Smooth muscle cell (in vitro differentiated cells): ENCODE measurements around the gene ALDH3A1. TPM values are rescaled to one million over a fixed set of nuclear protein-coding genes. Genes with fewer than 3 reads are reported as not detected.

Source experiments
- DNase-seq: peaks from one replicate; lab custom pipeline; 2025; ENCODE audit not compliant: unreplicated experiment; lab: John Stamatoyannopoulos, UW
- H2AFZ ChIP-seq: fragments of 200-600 bp; sonication (generic); 2 replicates; pipeline ENCODE4 v1.6.0; 2016; ENCODE audit warnings: antibody characterized with exemption, low read depth, mild to moderate bottlenecking
- H3F3A ChIP-seq: fragments of 200-600 bp; sonication (generic); 2 replicates; pipeline ENCODE4 v1.6.0; 2017; ENCODE audit warnings: antibody characterized with exemption, low read depth
- H3K27ac ChIP-seq: fragments of 200-600 bp; sonication (generic); 2 replicates; pipeline ENCODE4 v1.5.1; 2016; ENCODE audit warnings: low read depth, mild to moderate bottlenecking
- H3K27me3 ChIP-seq: fragments of 200-600 bp; sonication (generic); 2 replicates; pipeline ENCODE4 v1.6.1; 2016; ENCODE audit warnings: low read depth, mild to moderate bottlenecking
- H3K36me3 ChIP-seq: fragments of 200-600 bp; sonication (generic); 2 replicates; pipeline ENCODE4 v1.5.1; 2016; ENCODE audit warnings: low read depth
- H3K4me1 ChIP-seq: fragments of 200-600 bp; sonication (generic); 2 replicates; pipeline ENCODE4 v1.5.1; 2016; ENCODE audit warnings: low read depth
- H3K4me2 ChIP-seq: fragments of 200-600 bp; sonication (generic); 2 replicates; pipeline ENCODE4 v1.6.0; 2016; ENCODE audit warnings: mild to moderate bottlenecking
- H3K4me3 ChIP-seq: fragments of 200-600 bp; sonication (generic); 2 replicates; pipeline ENCODE4 v1.5.1; 2016; ENCODE audit warnings: mild to moderate bottlenecking
- H3K79me2 ChIP-seq: fragments of 200-600 bp; sonication (generic); 2 replicates; pipeline ENCODE4 v1.6.0; 2016; ENCODE audit warnings: low read depth, mild to moderate bottlenecking
- H3K9ac ChIP-seq: fragments of 200-600 bp; sonication (generic); 2 replicates; pipeline ENCODE4 v1.6.0; 2016; ENCODE audit warnings: low read depth
- H3K9me3 ChIP-seq: fragments of 200-600 bp; sonication (generic); replicated peaks from 2 replicates; pipeline ENCODE4 v1.5.1; 2016; ENCODE audit warnings: low read depth
- H4K20me1 ChIP-seq: fragments of 200-600 bp; sonication (generic); 2 replicates; pipeline ENCODE4 v1.6.0; 2016; ENCODE audit warnings: low read depth
- CTCF ChIP-seq: fragments of 200-600 bp; sonication (generic); IDR thresholded peaks from 2 replicates; pipeline ENCODE4 v1.5.1; 2017; ENCODE audit warnings: borderline replicate concordance, mild to moderate bottlenecking, antibody characterized with exemption; ENCODE audit not compliant: insufficient read depth, poor library complexity, severe bottlenecking
- WGBS: methylation state at CpG from one replicate; pipeline ENCODE4 v1.1.7; 2016; ENCODE audit warnings: low lambda C conversion rate; 5-methylcytosine and 5-hydroxymethylcytosine counted together
- polyA plus RNA-seq: library from polyadenylated mRNA; unstranded; fragments of >200 nt; fragmentation: Nextera tagmentation; extraction: Ambion mirVana; gene quantifications from 2 replicates; pipeline ENCODE4 v1.2.1, GENCODE V29; 2016
- total RNA-seq: library from RNA; depleted of rRNA; stranded (reverse); fragments of >200 nt; gene quantifications from 2 replicates; pipeline ENCODE4 v1.2.3, GENCODE V29; 2014

The ALDH3A1 gene
- total and polyA plus RNA-seq, 2 experiments from 2014 or later = 0.18 TPM; not detected in 1

- H3K9me3 ChIP-seq = no peaks in the 10 kb centered on the region
- H2AFZ ChIP-seq = no peak overlapping the region
- H4K20me1 ChIP-seq = no peaks in the 10 kb centered on the region
- H3K4me3 ChIP-seq = no peak overlapping the region
- peak overlapping the region; percentile 60 for H3K27ac ChIP-seq
- WGBS = 33% methylated on average over 7 of the region's 7 CpGs
- H3K9ac ChIP-seq = no peak overlapping the region
- H3K4me1 ChIP-seq = no peaks in the 10 kb centered on the region
- peak overlapping the region; percentile 1 for H3K4me2 ChIP-seq
- TF ChIP-seq CTCF = no peak
- peak; percentile 23 for DNase-seq
- H3F3A ChIP-seq = no peaks in the 10 kb centered on the region
- no peaks in the 10 kb centered on the region for H3K36me3 ChIP-seq
- H3K79me2 ChIP-seq = no peaks in the 10 kb centered on the region
- H3K27me3 ChIP-seq = no peaks in the 10 kb centered on the region
Measured at GRCh38 chr17:19728084-19728495, 20.0 kb downstream of the ALDH3A1 start.

DNA sequence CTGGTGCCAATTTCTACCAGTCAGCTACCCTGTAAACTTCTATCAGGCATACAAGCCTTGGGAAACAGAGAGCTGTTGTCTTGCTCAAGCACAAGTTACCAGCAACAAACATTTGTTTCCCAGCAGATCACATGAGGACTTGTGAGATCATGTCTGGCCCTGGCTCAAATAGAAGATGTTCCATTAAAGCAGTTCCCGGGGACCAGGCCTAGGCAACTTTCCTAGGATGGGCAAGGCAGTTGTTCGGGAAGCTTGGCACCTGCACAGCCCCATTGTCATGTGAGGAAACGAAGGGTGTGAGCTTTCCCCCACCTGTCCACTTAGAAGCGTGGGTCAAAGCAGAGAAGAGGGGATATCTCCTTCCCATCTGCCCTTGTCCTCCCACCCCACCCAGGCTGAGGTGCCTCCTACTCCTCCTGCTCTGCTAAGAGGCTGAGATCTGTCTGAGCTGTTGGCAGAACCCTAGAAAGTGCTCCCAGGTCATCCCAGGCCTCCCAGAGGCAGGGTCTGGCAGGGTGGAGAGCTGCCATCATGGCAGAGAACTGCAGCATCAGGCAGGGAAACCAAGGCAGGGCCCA is 20.5 kb downstream of the ALDH3A1 start:
- H4K20me1 ChIP-seq = no peaks in the 10 kb centered on the region
- H3K27ac ChIP-seq = peak overlapping the region; percentile 60
- H3F3A ChIP-seq = no peaks in the 10 kb centered on the region
- H3K4me1 ChIP-seq = no peaks in the 10 kb centered on the region
- H3K9me3 ChIP-seq = no peaks in the 10 kb centered on the region
- H3K4me2 ChIP-seq = peak overlapping the region; percentile 1
- no peak overlapping the region for H3K4me3 ChIP-seq
- no peak for DNase-seq
- no peaks in the 10 kb centered on the region for H3K79me2 ChIP-seq
- H3K27me3 ChIP-seq = no peaks in the 10 kb centered on the region
- no peak overlapping the region for H3K9ac ChIP-seq
- H2AFZ ChIP-seq = no peak overlapping the region
- WGBS = 92% methylated on average over 4 of the region's 4 CpGs
- H3K36me3 ChIP-seq = no peaks in the 10 kb centered on the region
- no peak for TF ChIP-seq CTCF

DNA sequence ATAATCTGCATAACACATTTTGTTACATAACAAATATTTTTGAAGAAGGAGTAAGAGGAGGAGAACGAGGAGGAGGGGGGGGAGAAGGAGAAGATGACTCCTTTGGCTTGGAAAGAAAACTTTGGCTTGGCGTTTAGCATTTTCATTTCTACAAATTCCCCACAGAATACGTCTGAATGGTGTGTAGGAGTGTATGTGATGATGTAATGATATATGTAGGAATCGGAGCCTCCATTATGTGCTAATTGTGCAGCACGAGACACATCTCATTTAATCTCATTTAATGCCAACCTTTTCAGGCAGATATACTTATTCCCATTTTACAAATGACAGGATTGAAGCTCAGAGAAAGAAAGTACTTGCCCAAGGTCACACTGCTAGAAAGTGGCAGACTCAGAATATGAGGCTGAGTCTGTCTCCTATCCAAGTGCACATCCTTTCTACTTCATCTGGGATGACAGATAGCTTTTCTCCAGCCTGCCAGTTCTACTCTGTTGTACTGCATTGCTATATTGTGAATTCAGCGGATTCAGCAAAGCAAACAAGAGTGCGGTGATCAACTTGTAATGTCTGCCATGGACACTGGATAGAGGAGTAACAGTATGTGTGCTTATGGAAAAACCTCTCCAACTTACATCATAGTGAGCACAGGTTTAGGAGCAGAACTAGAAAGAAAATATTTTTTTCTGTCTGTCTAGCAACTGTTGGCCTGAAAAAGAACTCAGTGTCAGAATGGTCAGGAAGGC is 21.3 kb downstream of the ALDH3A1 start:
- no peak overlapping the region for H3K9ac ChIP-seq
- no peaks in the 10 kb centered on the region for H3K36me3 ChIP-seq
- DNase-seq = no peak

More for the DNA sequence above, 21.3 kb downstream of the ALDH3A1 start:
- Histone ChIP-seq H2AFZ (no peak overlapping the region), H3K27me3 (no peaks in the 10 kb centered on the region), H4K20me1 (no peaks in the 10 kb centered on the region), H3K9me3 (no peaks in the 10 kb centered on the region), H3K27ac (peak overlapping the region; percentile 60), H3F3A (no peaks in the 10 kb centered on the region), H3K79me2 (no peaks in the 10 kb centered on the region), H3K4me1 (no peaks in the 10 kb centered on the region), H3K4me2 (no peak overlapping the region), H3K4me3 (no peak overlapping the region)
- TF ChIP-seq CTCF = no peak
- 93% methylated on average over 7 of the region's 7 CpGs for WGBS
